GM12873 (cell line): Measurements from ENCODE around the gene CDKL5.

Experiments used
- CTCF ChIP-seq: IDR thresholded peaks from 2 replicates; pipeline ENCODE4 v1.5.1; 2012; ENCODE audit warnings: low read depth, mild to moderate bottlenecking, moderate library complexity, low read length, control low read depth; ENCODE audit not compliant: insufficient read depth; ENCODE audit errors: missing control alignments

CDKL5 gene

GRCh38 chrX:18661273-18661672, 235.9 kb downstream of the CDKL5 start:
- no peak for TF ChIP-seq CTCF

- TF ChIP-seq CTCF = no peak
These were observed 239.5 kb downstream of the CDKL5 start for GRCh38 chrX:18664947-18665346.

GRCh38 chrX:18666614-18667013, 241.2 kb downstream of the CDKL5 start:
- no peak for TF ChIP-seq CTCF

GRCh38 chrX:18668071-18668835, 242.8 kb downstream of the CDKL5 start:
- no peak for TF ChIP-seq CTCF

- TF ChIP-seq CTCF = no peak
These were observed 246.6 kb downstream of the CDKL5 start, which contains the start of gene RS1 for GRCh38 chrX:18672008-18672407. RS1 (minus strand) TSS chrX:18672108; CDS start chrX:18672068, 40 bp downstream.

- no peak for TF ChIP-seq CTCF
These were observed 249.0 kb downstream of the CDKL5 start for GRCh38 chrX:18674417-18674787.

- no peak for TF ChIP-seq CTCF
These were observed 249.7 kb downstream of the CDKL5 start for GRCh38 chrX:18674788-18675735.
